HG03175 (cell line): ENCODE measurements around the gene DCUN1D2.
"Not testable (repeated sequence)": the region's sequence is repeated elsewhere in the genome, so short reads cannot be mapped to it uniquely, and the experiment has no call there.

Experiments
- ATAC-seq: cut with Tn5 transposase; IDR thresholded peaks from one replicate; pipeline ENCODE4 v1.9.1; 2021; ENCODE audit warnings: mild to moderate bottlenecking, moderate library complexity; ENCODE audit not compliant: unreplicated experiment

DCUN1D2 gene

DNA sequence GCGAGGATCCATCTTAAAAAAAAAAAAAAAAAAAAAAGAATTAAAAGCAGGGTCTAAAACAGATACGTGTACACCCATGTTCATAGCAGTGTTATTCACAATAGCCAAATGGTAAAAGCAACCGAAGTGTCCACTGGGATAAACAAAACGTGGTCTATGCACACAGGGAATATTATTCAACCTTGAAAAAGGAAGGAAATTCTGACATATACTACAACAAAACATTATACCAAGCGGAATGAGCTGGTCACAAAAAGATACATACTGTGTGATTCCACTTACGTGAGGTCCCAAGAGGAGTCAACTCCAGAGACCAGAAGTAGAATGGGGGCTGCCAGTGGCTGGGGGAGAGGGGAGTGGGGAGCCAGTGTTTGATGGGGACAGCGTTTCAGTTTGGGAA is 22.5 kb downstream of the DCUN1D2 start:
- ATAC-seq = no peak

DNA sequence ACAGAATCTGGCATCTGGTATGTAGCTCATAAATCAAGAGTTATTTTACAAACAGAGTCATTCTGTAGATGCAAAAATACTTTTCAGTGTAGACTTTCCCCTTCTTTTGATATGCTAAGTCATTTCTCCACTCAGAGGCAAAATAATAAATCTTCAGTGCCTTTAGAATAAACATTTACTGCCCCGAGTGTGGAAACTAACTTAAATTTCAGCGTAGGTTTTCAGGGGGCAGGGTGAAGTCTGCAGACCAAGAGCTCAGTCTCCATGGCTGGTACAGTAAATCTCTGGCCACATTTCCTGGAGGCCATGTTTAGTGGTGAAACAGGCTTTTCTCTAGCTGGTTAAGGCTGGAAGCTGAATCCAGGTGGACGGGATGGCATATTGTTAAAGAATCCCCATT is 24.1 kb downstream of the DCUN1D2 start:
- ATAC-seq = no peak

- ATAC-seq = no peak
Observed at GRCh38 chr13:113465300-113465699, 25.2 kb downstream of the DCUN1D2 start.

DNA sequence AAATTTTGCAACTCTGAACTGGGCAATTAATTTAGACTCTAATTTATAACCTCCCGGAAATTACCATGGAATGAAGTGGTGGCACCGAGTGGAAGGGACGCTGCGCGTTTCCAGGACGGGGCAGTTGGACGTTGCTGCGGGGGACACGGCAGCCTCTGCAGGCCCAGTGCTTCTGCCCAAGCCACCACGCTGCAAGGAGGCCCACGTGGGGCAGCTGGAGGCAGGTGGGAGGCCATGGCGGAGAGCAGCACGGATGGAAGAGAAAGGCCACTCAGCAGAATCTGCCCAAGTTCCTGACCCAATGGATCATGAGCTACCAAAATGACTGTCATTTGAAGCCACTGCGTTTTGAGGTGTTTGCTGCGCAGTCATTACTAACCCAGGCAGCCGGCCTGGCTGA is 26.0 kb downstream of the DCUN1D2 start:
- no peak for ATAC-seq

- ATAC-seq = no peak
Observed at GRCh38 chr13:113461022-113461751, 29.3 kb downstream of the DCUN1D2 start.

DNA sequence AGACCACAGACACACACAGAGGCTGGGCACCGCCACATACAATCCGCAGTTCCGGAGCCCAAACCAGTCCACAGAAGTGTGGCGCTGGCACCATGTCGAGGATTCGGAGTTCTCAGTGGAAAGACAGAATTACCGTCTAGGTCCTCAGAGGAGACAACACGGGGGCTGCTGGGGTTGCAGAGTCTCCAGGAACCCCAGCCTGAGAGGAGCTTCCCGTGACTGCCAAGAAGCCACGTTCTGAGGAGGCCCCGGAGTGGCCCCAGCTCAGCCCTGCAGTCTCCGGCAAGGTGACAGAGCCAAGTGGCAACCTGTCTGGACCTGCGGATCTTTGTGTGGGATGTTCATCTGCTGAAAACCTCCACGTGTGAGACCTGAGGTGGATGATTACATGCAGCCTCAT is 29.9 kb downstream of the DCUN1D2 start:
- no peak for ATAC-seq

DNA sequence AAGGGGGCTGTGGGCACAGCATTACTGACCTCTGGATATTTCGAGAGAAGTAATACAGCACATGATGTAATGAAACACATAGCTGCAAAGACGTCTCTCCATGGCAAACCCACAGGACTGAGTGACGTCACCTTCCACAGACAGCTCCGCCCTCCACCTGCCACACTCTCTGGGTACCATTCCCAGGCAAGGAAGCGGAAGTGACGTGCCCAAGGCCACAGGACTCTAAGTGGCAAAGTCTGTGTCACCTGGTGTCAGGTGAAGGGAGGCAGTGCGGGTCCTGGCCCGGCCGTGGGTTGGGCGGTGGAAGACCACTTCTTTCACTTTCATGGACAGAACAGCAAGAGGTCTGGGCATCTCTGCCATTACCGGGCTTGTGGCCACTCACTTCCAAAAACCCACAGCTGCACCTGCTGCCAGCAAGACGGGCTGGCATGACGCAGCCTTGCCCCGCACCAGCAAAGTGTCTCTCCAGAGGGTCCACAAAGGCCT is 30.4 kb downstream of the DCUN1D2 start:
- ATAC-seq = no peak

DNA sequence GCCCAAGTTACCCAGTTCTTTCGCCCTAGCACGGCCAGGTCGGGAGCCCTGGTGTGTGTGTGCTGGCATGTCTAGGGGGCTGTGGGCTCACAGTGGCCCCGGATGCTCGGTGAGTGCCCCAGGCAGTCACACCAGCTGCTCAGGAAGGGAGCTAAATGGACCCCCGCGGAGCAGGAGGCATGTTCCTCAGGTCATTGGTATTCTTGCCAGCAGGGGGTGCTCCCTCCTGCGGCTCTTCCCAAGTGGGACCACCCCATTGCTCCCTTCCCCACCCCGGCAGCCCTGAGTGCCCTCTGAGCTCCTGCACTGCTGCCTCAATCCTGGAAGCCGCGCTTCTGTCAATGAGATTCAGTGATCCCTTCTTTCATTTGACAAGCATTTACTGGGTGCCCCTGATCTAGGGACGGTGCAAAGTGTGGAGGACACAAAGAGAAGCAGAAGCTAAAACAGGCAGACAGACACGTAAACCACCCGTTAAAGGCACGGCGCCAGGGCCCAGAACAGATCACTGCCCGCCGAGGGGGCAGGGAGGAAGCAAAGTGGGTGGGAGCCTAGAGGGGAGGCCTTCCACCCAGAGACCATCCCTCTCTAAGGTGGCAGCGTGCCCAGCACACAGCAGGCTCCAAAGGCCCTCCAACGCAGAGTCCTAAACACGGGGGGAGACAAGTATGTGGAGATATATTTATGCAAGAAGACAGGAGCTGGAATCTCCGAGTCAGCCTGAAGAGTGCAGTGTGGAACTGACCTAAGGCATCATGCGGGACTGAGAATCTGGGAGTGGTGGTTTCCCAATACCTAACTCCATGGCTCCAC is 32.1 kb downstream of the DCUN1D2 start:
- ATAC-seq = no peak

GRCh38 chr13:113457510-113457909 is 33.0 kb downstream of the DCUN1D2 start:
- ATAC-seq = no peak

DNA sequence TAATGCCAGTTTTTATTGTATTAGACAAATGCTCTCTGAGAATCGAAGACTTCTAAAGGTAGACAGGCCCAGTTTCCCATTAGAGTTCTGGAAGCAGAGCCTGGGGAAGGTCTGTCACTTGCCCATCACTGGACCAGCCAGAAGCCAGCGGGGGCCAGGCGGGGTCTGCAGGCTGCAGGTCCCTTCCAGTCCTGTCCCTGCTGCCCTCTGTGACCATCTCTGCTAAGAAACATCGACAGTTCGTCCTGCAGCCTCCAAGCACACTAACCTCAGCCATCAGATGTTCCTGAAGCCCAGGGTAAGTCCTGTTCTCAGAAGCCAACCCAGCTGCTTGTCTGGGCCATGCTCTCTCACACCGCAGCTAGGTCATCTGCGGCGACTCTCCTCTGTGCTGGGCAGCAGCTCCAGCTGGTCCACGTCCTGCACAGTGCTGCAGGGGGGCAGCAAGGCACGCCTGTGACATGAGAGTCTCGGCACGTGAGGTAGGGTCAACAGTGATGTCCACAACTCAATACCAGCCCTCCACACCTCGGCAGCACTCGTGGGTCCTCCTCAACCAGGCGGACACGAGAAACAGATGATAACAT is 34.3 kb downstream of the DCUN1D2 start:
- no peak for ATAC-seq

- ATAC-seq = no peak
Observed at GRCh38 chr13:113455384-113455783, 35.1 kb downstream of the DCUN1D2 start.

DNA sequence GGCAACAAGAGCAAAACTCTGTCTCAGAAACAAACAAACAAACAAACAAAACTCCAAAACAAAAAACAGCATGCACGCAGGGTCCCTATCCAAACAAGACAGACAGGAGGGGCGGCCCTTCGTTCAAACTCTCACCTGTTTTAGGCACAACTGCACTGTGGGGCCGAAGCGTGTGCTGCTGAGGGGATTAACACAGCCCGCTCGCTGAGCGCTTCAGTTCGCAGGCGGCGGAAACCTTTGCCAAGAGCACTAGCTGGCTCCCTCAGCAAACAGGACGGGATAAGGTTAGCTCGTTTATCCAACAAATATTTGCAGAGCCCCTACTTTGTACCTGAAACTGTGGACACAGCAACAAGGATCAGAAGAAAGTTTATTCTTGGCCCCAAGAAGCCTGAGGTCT is 35.6 kb downstream of the DCUN1D2 start:
- no peak for ATAC-seq

- no peak for ATAC-seq
Observed at GRCh38 chr13:113452942-113453901, 37.3 kb downstream of the DCUN1D2 start, which contains the start of gene ADPRHL1. Gene ADPRHL1, minus strand, starts transcription at chr13:113453488. Its CDS starts 51 bp downstream, at chr13:113453437.

DNA sequence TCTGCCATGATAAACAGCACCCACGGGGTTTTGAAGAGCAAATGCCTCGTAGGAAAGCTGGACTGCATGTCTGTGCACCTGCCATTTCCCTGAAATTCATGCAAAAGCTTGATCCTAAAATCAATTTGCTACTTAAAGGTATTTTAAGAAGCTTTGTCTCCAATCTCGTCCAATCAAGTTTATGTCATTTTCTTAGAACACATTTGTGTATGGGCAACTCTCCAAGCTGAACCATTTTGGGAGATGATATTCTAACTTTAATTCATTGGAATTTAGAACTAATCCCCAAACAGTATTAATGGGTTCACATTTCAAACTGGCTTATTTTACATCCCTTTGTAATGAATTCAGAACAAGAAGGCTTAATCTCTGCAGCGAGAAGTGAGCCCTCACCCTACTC is 38.0 kb downstream of the DCUN1D2 start:
- ATAC-seq = no peak

- no peak for ATAC-seq
Observed at GRCh38 chr13:113451951-113452421, 38.5 kb downstream of the DCUN1D2 start.

GRCh38 chr13:113450861-113451620 is 39.5 kb downstream of the DCUN1D2 start:
- not testable (repeated sequence) for ATAC-seq

DNA sequence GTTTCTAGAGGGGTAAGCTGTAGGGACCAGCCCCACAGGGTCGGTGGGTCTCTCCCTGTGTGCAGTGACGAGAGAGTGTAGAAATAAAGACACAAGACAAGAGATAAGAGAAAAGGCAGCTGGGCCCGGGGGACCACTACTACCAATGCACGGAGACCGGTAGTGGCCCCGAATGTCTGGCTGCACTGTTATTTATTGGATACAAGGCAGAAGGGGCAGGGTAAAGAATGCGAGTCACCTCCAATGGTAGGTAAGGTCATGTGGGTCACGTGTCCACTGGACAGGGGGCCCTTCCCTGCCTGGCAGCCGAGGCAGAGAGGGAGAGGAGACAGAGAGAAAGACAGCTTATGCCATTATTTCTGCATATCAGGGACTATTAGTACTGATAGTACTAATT is 40.2 kb downstream of the DCUN1D2 start:
- ATAC-seq = not testable (repeated sequence)

DNA sequence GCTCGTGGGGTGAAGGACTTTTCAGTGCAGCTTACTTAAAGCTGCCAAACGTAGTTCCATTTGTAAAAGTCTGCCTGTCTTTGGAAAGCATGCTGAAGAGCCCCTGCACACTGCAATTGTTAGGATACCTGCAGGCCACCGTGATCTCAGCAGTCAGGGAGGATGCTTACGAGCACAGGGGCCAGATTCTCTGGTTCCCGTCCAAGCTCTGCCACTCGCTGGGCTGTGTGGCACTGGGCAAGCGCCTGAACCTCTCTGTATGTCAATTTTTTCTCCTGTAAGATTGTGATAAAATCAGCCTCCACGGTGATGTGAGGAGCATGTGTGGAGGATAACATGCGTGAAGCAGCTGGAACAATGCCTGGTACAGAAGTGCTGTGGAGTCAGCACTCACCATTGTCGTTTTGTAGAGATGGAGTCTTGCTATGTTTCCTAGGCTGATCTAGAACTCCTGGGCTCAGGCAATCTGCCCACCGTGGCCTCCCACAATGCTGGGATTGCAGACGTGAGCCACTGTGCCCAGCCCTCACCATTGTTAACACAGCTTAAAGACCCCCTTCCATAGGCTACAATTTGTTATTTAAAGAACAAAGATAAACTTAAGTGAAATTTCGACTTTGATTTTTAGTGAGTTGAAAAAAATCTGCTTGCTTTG is 40.7 kb downstream of the DCUN1D2 start:
- no peak for ATAC-seq
